GM21737 (cell line): ENCODE data around the gene PLSCR4.
A peak's percentile ranks its signal among the peaks of the same experiment; 100 is the strongest.

Source experiments
- ATAC-seq: cut with Tn5 transposase; IDR thresholded peaks from one replicate; pipeline ENCODE4 v1.9.1; 2021; ENCODE audit warnings: mild to moderate bottlenecking, moderate library complexity; ENCODE audit not compliant: unreplicated experiment

Gene PLSCR4

GRCh38 chr3:146162561-146162960, 88.3 kb downstream of the PLSCR4 start:
- no peak for ATAC-seq

- no peak for ATAC-seq
Measured at GRCh38 chr3:146161663-146162002, 89.3 kb downstream of the PLSCR4 start.

GRCh38 chr3:146160964-146161662, 89.8 kb downstream of the PLSCR4 start, which contains the start of gene PLOD2:
TSS of gene PLOD2 (minus strand) at chr3:146161184. CDS start at chr3:146160989, 195 bp downstream.
- peak; percentile 60 for ATAC-seq

- ATAC-seq: peak; percentile 30
Measured at GRCh38 chr3:146160321-146160963, 90.5 kb downstream of the PLSCR4 start.

- no peak for ATAC-seq
Measured at GRCh38 chr3:146159616-146160320, 91.1 kb downstream of the PLSCR4 start.

GRCh38 chr3:146159037-146159436, 91.9 kb downstream of the PLSCR4 start:
- ATAC-seq: no peak

- ATAC-seq: no peak
Measured at GRCh38 chr3:146157325-146158060, 93.4 kb downstream of the PLSCR4 start.

- ATAC-seq: no peak
Measured at GRCh38 chr3:146156666-146157314, 94.1 kb downstream of the PLSCR4 start.

- no peak for ATAC-seq
Measured at GRCh38 chr3:146156095-146156494, 94.8 kb downstream of the PLSCR4 start.

GRCh38 chr3:146154995-146155394, 95.9 kb downstream of the PLSCR4 start:
- no peak for ATAC-seq

GRCh38 chr3:146154316-146154715, 96.6 kb downstream of the PLSCR4 start:
- ATAC-seq: no peak

GRCh38 chr3:146153429-146153828, 97.5 kb downstream of the PLSCR4 start:
- no peak for ATAC-seq

- no peak for ATAC-seq
Measured at GRCh38 chr3:146152834-146153233, 98.1 kb downstream of the PLSCR4 start.

- ATAC-seq: no peak
Measured at GRCh38 chr3:146148468-146148931, 102.4 kb downstream of the PLSCR4 start.

- ATAC-seq: no peak
Measured at GRCh38 chr3:146145642-146146041, 105.3 kb downstream of the PLSCR4 start.

GRCh38 chr3:146142757-146143156, 108.1 kb downstream of the PLSCR4 start:
- ATAC-seq: no peak
